ENCODE data around the gene LPCAT4. TPM values are rescaled to one million over a fixed set of nuclear protein-coding genes. Genes with fewer than 3 reads are reported as not detected.

LPCAT4 gene
- total and polyA plus RNA-seq, 2 donors (not counting 3 experiments of a cell fraction or from before 2014, with no cell fraction given) = 49.3 to 51.3 TPM

- Histone ChIP-seq H3K4me1 (ENCODE audit: control insufficient read depth, extremely low read depth, insufficient read depth, low read length) (peaks cover 22% of the 10 kb centered on the region), H3K36me3 (ENCODE audit: control insufficient read depth in 2 of 2, extremely low read depth in 1 of 2, insufficient read depth in 2 of 2, low read length in 2 of 2) (peaks cover 3 to 10% of the 10 kb centered on the region in 2 experiments), H4K20me1 (replicated peaks; ENCODE audit: control insufficient read depth, extremely low read depth, insufficient read depth, low read length) (no peaks in the 10 kb centered on the region), H3K27ac (ENCODE audit: insufficient read depth, low read depth, low read length) (no peak overlapping the region), H3K4me3 (replicated peaks in 1 of 3; ENCODE audit: insufficient read depth in 1 of 3, low read depth in 1 of 3, low read length in 3 of 3) (no peak overlapping the region), H2AFZ (ENCODE audit: low read depth, low read length) (no peak overlapping the region), H3K79me2 (ENCODE audit: control insufficient read depth, insufficient read depth, low read length) (peaks cover 16% of the 10 kb centered on the region), H3K27me3 (ENCODE audit: control insufficient read depth in 2 of 2, insufficient read depth in 2 of 2, low read length in 2 of 2) (no peaks in the 10 kb centered on the region), H3K9me1 (replicated peaks; ENCODE audit: control insufficient read depth, extremely low read depth, insufficient read depth, low read length) (no peaks in the 10 kb centered on the region), H3K4me2 (ENCODE audit: insufficient read depth, low read length) (no peak overlapping the region), H3K9ac (replicated peaks; ENCODE audit: extremely low read depth, insufficient read depth, low read length) (no peak overlapping the region), H3K9me3 (replicated peaks; ENCODE audit: control insufficient read depth, insufficient read depth, low read length) (no peaks in the 10 kb centered on the region)
- FAIRE-seq = no peak
- POLR2A ChIA-PET = no interaction called here
- no peak for DNase-seq (ENCODE audit: low read depth, low spot score)
- CTCF ChIA-PET = no interaction called here
- TF ChIP-seq POLR2AphosphoS5 (IDR thresholded peaks at IDR 0.05; ENCODE audit: insufficient read depth, low read depth, low read length) (no peak), GATA2 (IDR thresholded peaks at IDR 0.05; ENCODE audit: insufficient read depth, insufficient read length, low read depth, low read length) (no peak), MAX (IDR thresholded peaks at IDR 0.05; ENCODE audit: insufficient read depth, insufficient read length) (no peak), MYC (IDR thresholded peaks at IDR 0.05; ENCODE audit: low read depth, low read length) (no peak), POLR2A (IDR thresholded peaks at IDR 0.05; ENCODE audit: low read depth, low read length) (no peak), EZH2 (IDR thresholded peaks at IDR 0.05; ENCODE audit: borderline replicate concordance, low read depth, low read length, severe bottlenecking) (no peak), CTCF (IDR thresholded peaks at IDR 0.05; ENCODE audit: extremely low read depth in 1 of 2, insufficient read depth in 1 of 2, low read depth in 1 of 2, low read length in 2 of 2) (no peak), JUN (IDR thresholded peaks at IDR 0.05; ENCODE audit: borderline replicate concordance, insufficient read depth, insufficient read length, low read depth) (no peak), FOS (IDR thresholded peaks at IDR 0.05; ENCODE audit: borderline replicate concordance, insufficient read depth, low read length) (no peak)
- no TSS peak for BruUV-seq (replicated peaks)
- intact Hi-C loops (cut with micrococcal nuclease) = no loop called here
- dilution Hi-C loops (cut with MboI; ENCODE audit: extremely low pct_ligation_motif_present, low sequenced_read_pairs) = no loop called here
Observed at GRCh38 chr15:34364041-34364440, 3.0 kb downstream of the LPCAT4 start.

Measured in endothelial cell of umbilical vein (primary cell).